Memory B cell (primary cell): ENCODE results near the gene DDX4.

ENCODE experiments used
- ATAC-seq: fragments of 150-1000 bp; cut with Tn5 transposase; 2 replicates; pipeline ENCODE4 v1.10.0; 2021; ENCODE audit warnings: low read depth, mild to moderate bottlenecking, moderate library complexity
- DNase-seq, 2 donors: peaks; one replicate each; pipeline ENCODE4 v3.0.0; 2022; ENCODE audit warnings: low spot score in 2 of 2
- H3K27ac Mint-ChIP-seq: one replicate; pipeline ENCODE4 v1.8.0; 2022; ENCODE audit warnings: mild to moderate bottlenecking, moderate library complexity, mixed read lengths
- H3K27me3 Mint-ChIP-seq: one replicate; pipeline ENCODE4 v1.8.0; 2022; ENCODE audit warnings: mixed read lengths
- H3K36me3 Mint-ChIP-seq: one replicate; pipeline ENCODE4 v1.8.0; 2022; ENCODE audit warnings: mild to moderate bottlenecking, mixed read lengths
- H3K4me1 Mint-ChIP-seq: one replicate; pipeline ENCODE4 v1.8.0; 2022; ENCODE audit warnings: mixed read lengths
- H3K4me3 Mint-ChIP-seq: one replicate; pipeline ENCODE4 v1.8.0; 2022; ENCODE audit warnings: mild to moderate bottlenecking, moderate library complexity, mixed read lengths
- H3K9me3 Mint-ChIP-seq: one replicate; pipeline ENCODE4 v1.8.0; 2022; ENCODE audit warnings: mixed read lengths

The DDX4 gene

DNA sequence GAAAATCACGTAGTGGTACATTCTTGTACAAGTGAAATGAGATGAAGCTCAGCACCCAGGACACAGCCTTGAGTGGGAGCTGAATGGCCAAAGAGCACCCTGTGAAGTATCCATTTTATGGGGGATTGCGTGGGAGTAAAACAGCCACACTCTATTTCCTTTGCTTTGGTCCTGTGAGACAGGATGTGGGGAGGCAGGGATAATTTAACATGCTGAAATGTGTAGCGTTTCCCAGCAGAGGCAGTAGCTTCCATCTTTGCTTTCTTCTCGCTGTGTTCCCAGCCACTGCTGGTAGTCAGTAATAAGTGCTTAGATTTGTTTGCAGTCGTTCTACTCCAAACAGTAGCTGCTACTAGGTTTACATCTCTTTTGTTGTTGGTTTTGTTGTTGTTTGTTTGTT lies 117.6 kb downstream of the DDX4 start:
- ATAC-seq (no peak), DNase-seq (no peak)
- Mint-ChIP-seq H3K27me3 (peaks cover 18% of the 10 kb centered on the region), H3K36me3 (no peaks in the 10 kb centered on the region), H3K27ac (no peak overlapping the region), H3K4me1 (no peaks in the 10 kb centered on the region), H3K4me3 (no peak overlapping the region), H3K9me3 (no peaks in the 10 kb centered on the region)

DNA sequence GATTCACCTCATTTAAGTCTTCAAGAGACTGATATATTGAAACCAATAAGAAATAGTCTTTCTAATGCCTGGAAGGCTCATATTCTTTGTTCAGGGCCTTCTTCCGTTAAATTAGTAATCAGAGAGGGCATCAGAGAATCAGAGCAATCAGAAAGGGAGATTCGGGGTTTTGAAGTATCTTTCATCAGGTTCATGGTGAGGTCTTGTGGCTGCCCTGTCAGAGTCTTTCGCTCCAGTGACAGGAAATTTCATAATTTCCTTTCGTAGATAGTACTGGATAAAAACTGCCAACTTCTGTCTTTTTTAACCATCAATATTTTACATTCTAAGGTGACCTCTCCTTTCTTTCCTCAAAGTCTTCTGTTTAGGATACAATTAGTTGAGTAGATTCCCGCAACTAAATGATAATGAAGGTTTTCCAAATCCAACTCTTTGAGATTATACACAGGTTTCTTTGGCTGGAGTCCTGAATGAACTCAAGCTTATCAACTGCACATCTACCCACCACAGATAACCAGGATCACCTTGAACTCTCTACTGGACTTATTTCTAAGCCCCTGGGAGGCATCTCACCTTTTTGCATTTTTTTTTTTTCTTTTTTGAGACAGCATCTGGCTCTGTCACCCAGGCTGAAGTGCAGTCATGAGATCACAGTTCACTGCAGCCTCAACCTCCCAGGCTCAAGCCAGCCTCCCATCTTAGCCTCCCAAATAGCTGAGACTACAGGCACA lies 118.8 kb downstream of the DDX4 start:
- Mint-ChIP-seq H3K27ac (no peak overlapping the region), H3K4me1 (no peaks in the 10 kb centered on the region), H3K4me3 (no peak overlapping the region), H3K27me3 (peaks cover 13% of the 10 kb centered on the region), H3K9me3 (no peaks in the 10 kb centered on the region), H3K36me3 (no peaks in the 10 kb centered on the region)
- no peak for ATAC-seq
- DNase-seq, result no peak

GRCh38 chr5:55857247-55857640 lies 119.4 kb downstream of the DDX4 start:
- Mint-ChIP-seq H3K4me1 (no peaks in the 10 kb centered on the region), H3K4me3 (no peak overlapping the region), H3K36me3 (no peaks in the 10 kb centered on the region), H3K9me3 (no peaks in the 10 kb centered on the region), H3K27me3 (peaks cover 12% of the 10 kb centered on the region), H3K27ac (no peak overlapping the region)
- no peak for ATAC-seq
- DNase-seq, result no peak

DNA sequence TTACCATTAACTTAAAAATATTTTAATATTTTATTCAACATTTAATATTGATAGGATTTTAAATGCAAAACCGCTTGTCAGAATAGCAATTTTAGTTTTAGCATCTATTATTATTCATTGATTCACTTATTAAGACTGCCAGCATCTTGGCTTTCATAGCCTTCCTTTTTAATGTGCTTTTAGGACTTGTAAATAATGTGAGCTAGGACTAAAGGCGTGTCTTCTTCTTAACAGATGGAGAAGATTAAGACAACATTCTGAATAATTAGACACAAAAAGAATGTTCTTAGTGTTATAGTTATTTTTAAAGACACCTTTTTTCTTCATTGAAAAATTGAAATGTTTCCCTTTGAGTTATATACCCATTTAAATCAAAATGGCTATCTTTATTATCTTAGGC lies 120.2 kb downstream of the DDX4 start:
- Mint-ChIP-seq H3K4me3 (no peak overlapping the region), H3K36me3 (no peaks in the 10 kb centered on the region), H3K27me3 (peaks cover 10% of the 10 kb centered on the region), H3K27ac (no peak overlapping the region), H3K9me3 (no peaks in the 10 kb centered on the region), H3K4me1 (no peaks in the 10 kb centered on the region)
- no peak for DNase-seq
- ATAC-seq, result no peak

- Mint-ChIP-seq H3K4me3 (no peak overlapping the region), H3K4me1 (no peaks in the 10 kb centered on the region), H3K27me3 (peaks cover 9% of the 10 kb centered on the region), H3K27ac (no peak overlapping the region), H3K9me3 (no peaks in the 10 kb centered on the region), H3K36me3 (no peaks in the 10 kb centered on the region)
- DNase-seq, result no peak
- ATAC-seq, result no peak
Measured at GRCh38 chr5:55860288-55860687, 122.4 kb downstream of the DDX4 start.

DNA sequence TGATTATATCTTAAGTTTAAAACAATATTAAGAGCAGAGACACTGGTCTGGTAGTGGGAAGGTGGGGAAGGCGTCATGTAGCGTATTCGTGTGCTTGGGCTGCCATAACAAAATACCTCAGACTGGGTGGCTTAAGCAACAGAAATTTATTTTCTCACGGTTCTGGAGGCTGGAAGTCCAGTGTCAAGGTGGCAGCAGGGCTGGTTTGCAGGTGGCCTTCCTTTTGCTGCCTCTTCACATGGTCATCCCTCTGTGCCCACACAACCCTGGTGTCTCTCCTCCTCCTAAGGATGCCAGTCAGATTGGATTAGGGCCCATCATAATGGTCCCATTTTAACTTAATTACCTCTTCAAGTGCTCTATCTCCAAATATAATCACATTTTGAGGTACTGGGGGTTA lies 122.8 kb downstream of the DDX4 start:
- Mint-ChIP-seq H3K4me1 (no peaks in the 10 kb centered on the region), H3K27ac (no peak overlapping the region), H3K27me3 (peaks cover 8% of the 10 kb centered on the region), H3K9me3 (no peaks in the 10 kb centered on the region), H3K36me3 (no peaks in the 10 kb centered on the region), H3K4me3 (no peak overlapping the region)
- DNase-seq (no peak), ATAC-seq (no peak)

- Mint-ChIP-seq H3K4me3 (no peak overlapping the region), H3K9me3 (no peaks in the 10 kb centered on the region), H3K27me3 (peaks cover 8% of the 10 kb centered on the region), H3K36me3 (no peaks in the 10 kb centered on the region), H3K27ac (no peak overlapping the region), H3K4me1 (no peaks in the 10 kb centered on the region)
- DNase-seq, result no peak
- no peak for ATAC-seq
Measured at GRCh38 chr5:55864606-55865541, 127.0 kb downstream of the DDX4 start.

- no peak overlapping the region for H3K27ac Mint-ChIP-seq
- no peaks in the 10 kb centered on the region for H3K9me3 Mint-ChIP-seq
- ATAC-seq (no peak), DNase-seq (no peak)
- H3K27me3 Mint-ChIP-seq, result peaks cover 8% of the 10 kb centered on the region
- no peak overlapping the region for H3K4me3 Mint-ChIP-seq
- no peaks in the 10 kb centered on the region for H3K4me1 Mint-ChIP-seq
- no peaks in the 10 kb centered on the region for H3K36me3 Mint-ChIP-seq
Measured at GRCh38 chr5:55865831-55866230, 128.0 kb downstream of the DDX4 start.

DNA sequence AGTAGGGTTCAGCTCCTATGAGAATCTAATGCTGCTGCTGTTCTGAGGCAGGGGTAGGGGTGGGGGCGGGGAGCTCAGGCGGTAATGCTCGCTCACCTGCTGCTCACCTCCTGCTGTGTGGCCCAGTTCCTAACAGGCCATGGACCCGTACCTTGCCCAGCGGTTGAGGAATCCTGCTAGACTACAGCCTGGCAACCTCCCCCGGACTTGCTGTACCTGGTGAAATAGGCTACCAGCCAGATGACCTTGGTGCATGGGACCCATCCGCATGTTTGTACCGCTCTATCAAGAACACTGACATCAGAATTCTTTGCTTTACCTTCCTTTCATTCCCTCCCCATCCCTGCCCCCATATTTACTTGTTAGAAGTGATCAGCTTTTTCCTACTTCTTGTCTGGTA lies 128.6 kb downstream of the DDX4 start:
- Mint-ChIP-seq H3K4me1 (no peaks in the 10 kb centered on the region), H3K9me3 (no peaks in the 10 kb centered on the region), H3K27me3 (peaks cover 8% of the 10 kb centered on the region), H3K4me3 (no peak overlapping the region), H3K27ac (no peak overlapping the region), H3K36me3 (no peaks in the 10 kb centered on the region)
- ATAC-seq (no peak), DNase-seq (no peak)
